Spleen (tissue), 10 donors: ENCODE measurements around the gene SUPV3L1. TPM values are rescaled to one million over a fixed set of nuclear protein-coding genes. Genes with fewer than 3 reads are reported as not detected.

Source experiments
- polyA plus RNA-seq, 3 donors: library from polyadenylated mRNA; stranded (reverse); fragments of 200-250 nt; gene quantifications; one replicate each; pipeline ENCODE4 v1.2.1, GENCODE V29; 2013
- total RNA-seq, 7 donors: library from RNA; depleted of rRNA in 3 of 7; stranded (reverse); fragments of >200 nt in 3 of 7; fragmentation: NEBNext Ultra II Directional in 4 of 7; extraction: Animal tissue kit (Norgen Biotek cat#: 25700) in 4 of 7; gene quantifications; one replicate each; pipeline versions ENCODE4 v1.1.0 to v1.2.1, GENCODE V29; 2016 to 2021
- donor health status: healthy with polysubstance abuse.
- donor health status: DM: no; HTN: no; CAD: no; lungs with moderate emphysema.
- donor health status: DM: no; HTN: no; CAD: no.
- donor health status: Bipolar disorder and iron deficiency.
- donor health status: healthy.
- donor health status: DM: no; HTN: no; CAD: no.
- donor health status: DM: yes; HTN: yes; CAD: no.

Gene SUPV3L1
- total and polyA plus RNA-seq, 10 donors: 24.2 to 95.6 (median 36.1) TPM

Other genes starting within 250 kb of the SUPV3L1 start
- gene DDX21, start 224.1 kb upstream of the SUPV3L1 start, total RNA-seq: 10 to 100 TPM; 37.6 to 70.0 (median 56.6) TPM
- gene DDX21, start 224.1 kb upstream of the SUPV3L1 start, polyA plus RNA-seq: 10 to 100 TPM; 15.7 to 23.8 (median 22.1) TPM
- 10 to 100 TPM; 12.3 to 20.1 (median 18.2) TPM for gene KIFBP, start 191.4 kb upstream of the SUPV3L1 start, total RNA-seq
- gene KIFBP, start 191.4 kb upstream of the SUPV3L1 start, polyA plus RNA-seq: 10 to 100 TPM in 1 of 3 donors, 1 to 10 TPM in 2; 7.3 to 10.7 (median 8.1) TPM
- gene SRGN, start 92.1 kb upstream of the SUPV3L1 start, total RNA-seq: 1,000 to 10,000 TPM in 1 of 7 donors, 100 to 1,000 TPM in 6; 402 to 1,009 (median 539) TPM
- 100 to 1,000 TPM; 123 to 239 (median 183) TPM for gene SRGN, start 92.1 kb upstream of the SUPV3L1 start, polyA plus RNA-seq
- 10 to 100 TPM; 25.1 to 53.0 (median 40.6) TPM for gene VPS26A, start 56.1 kb upstream of the SUPV3L1 start, total RNA-seq
- gene VPS26A, start 56.1 kb upstream of the SUPV3L1 start, polyA plus RNA-seq: 10 to 100 TPM; 17.8 to 28.6 (median 21.3) TPM
- gene HKDC1, start 40.1 kb downstream of the SUPV3L1 start, total RNA-seq: 1 to 10 TPM in 2 of 7 donors, under 1 TPM in 4, not detected in 1; 0.43 to 3.0 (median 0.79) TPM
- gene HKDC1, start 40.1 kb downstream of the SUPV3L1 start, polyA plus RNA-seq: 1 to 10 TPM in 1 of 3 donors, under 1 TPM in 2; 0.26 to 1.1 (median 0.46) TPM
- gene HK1, start 98.3 kb downstream of the SUPV3L1 start, total RNA-seq: 100 to 1,000 TPM in 1 of 7 donors, 10 to 100 TPM in 6; 59.3 to 108 (median 81.0) TPM
- gene HK1, start 98.3 kb downstream of the SUPV3L1 start, polyA plus RNA-seq: 10 to 100 TPM; 19.0 to 32.5 (median 19.1) TPM
- gene TACR2, start 236.7 kb downstream of the SUPV3L1 start, total RNA-seq: under 1 TPM in 3 of 7 donors, not detected in 4; 0.25 to 0.52 (median 0.34) TPM
- under 1 TPM; 0.15 to 0.36 (median 0.26) TPM for gene TACR2, start 236.7 kb downstream of the SUPV3L1 start, polyA plus RNA-seq